ENCODE data around the gene CD164L2. TPM values are rescaled to one million over a fixed set of nuclear protein-coding genes. Genes with fewer than 3 reads are reported as not detected.
A peak's percentile ranks its signal among the peaks of the same experiment; 100 is the strongest.

The CD164L2 gene
- total and polyA plus RNA-seq, 12 donors = 0.11 to 2.6 (median 0.17) TPM; not detected in 6

DNA sequence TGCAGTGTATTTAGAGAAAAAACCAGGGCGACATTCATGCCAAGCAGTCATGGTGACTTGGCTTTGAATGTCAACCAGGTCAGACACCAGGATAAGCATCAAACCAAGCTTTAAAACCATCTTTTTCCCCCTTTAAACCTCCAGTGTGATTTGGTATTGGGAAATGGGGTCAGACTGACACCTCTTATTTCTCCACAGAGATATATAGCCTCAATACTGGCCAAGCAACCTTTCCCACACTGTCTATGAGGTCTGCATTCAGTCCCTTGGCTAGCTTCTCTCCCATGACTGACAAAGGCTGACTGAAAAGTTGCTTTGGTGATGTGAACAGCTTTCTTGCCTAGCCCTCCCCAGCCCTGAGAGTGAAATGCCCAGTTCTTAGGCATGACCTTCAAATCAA lies 31.0 kb upstream of the CD164L2 start:
- H3K9me3 ChIP-seq (replicated peaks in 1 of 3) = no peaks in the 10 kb centered on the region
- 64 to 95% (median 91%) methylated on average over 1 of the region's 1 CpG for WGBS, 4 donors
- H3K27me3 ChIP-seq = no peaks in the 10 kb centered on the region
- H3K36me3 ChIP-seq (replicated peaks in 1 of 2) = peaks cover 0 to 86% of the 10 kb centered on the region in 2 donors
- DNase-seq = no peak
- TF ChIP-seq, protein P1, sequence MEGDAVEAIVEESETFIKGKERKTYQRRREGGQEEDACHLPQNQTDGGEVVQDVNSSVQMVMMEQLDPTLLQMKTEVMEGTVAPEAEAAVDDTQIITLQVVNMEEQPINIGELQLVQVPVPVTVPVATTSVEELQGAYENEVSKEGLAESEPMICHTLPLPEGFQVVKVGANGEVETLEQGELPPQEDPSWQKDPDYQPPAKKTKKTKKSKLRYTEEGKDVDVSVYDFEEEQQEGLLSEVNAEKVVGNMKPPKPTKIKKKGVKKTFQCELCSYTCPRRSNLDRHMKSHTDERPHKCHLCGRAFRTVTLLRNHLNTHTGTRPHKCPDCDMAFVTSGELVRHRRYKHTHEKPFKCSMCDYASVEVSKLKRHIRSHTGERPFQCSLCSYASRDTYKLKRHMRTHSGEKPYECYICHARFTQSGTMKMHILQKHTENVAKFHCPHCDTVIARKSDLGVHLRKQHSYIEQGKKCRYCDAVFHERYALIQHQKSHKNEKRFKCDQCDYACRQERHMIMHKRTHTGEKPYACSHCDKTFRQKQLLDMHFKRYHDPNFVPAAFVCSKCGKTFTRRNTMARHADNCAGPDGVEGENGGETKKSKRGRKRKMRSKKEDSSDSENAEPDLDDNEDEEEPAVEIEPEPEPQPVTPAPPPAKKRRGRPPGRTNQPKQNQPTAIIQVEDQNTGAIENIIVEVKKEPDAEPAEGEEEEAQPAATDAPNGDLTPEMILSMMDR (IDR thresholded peaks at IDR 0.05) = no peak
- TF ChIP-seq POLR2A (IDR thresholded peaks at IDR 0.05) = no peak
- H3K4me3 ChIP-seq = no peak overlapping the region
- H3K27ac ChIP-seq = peak overlapping the region in 4 of 5 donors; percentile 50 to 76 (median 61)
- peaks cover 27 to 46% of the 10 kb centered on the region in 2 donors for H3K4me1 ChIP-seq (replicated peaks in 1 of 2)
- intact Hi-C loops (cut with DNase I) = no loop called here

DNA sequence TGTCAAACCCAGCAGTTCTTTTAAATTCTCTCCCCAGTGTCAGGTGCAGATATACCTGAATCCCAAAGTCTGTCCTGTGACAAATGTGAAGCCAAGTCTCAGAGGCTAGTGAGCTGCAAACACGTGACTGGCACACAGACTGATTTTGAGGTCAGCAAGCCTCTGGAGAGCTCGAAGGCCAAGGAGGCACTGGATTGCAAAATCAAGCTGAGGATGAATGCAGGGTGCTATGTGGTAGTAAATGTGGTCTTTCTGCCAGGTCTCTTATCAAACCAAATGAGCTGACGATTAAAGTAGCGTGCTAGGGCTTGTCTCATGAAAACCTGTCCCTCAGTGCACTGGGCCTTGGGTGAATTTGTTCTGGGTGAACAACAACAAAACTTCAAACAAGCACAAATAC lies 29.9 kb upstream of the CD164L2 start:
- Histone ChIP-seq H3K27ac (peak overlapping the region; percentile 9 to 76 (median 53)), H3K4me1 (replicated peaks in 1 of 2) (peaks cover 17 to 35% of the 10 kb centered on the region in 2 donors), H3K27me3 (no peaks in the 10 kb centered on the region), H3K36me3 (replicated peaks in 1 of 2) (peaks cover 0 to 92% of the 10 kb centered on the region in 2 donors), H3K4me3 (no peak overlapping the region), H3K9me3 (replicated peaks in 1 of 3) (no peaks in the 10 kb centered on the region)
- whole genome bisulfite sequencing, 4 donors = 33 to 56% (median 39%) methylated on average over 2 to 4 of the region's 4 CpGs
- intact Hi-C loops (cut with DNase I) = no loop called here
- TF ChIP-seq, protein P1 (IDR thresholded peaks at IDR 0.05) = no peak
- no peak for TF ChIP-seq POLR2A (IDR thresholded peaks at IDR 0.05)
- DNase-seq = peak in 6 of 7 donors; percentile 74 to 90 (median 85)

- Histone ChIP-seq H3K27ac (peak overlapping the region in 4 of 5 donors; percentile 40 to 76 (median 48)), H3K36me3 (replicated peaks in 1 of 2) (peaks cover 0 to 92% of the 10 kb centered on the region in 2 donors), H3K9me3 (replicated peaks in 1 of 3) (no peaks in the 10 kb centered on the region), H3K27me3 (no peaks in the 10 kb centered on the region), H3K4me3 (no peak overlapping the region), H3K4me1 (replicated peaks in 1 of 2) (peaks cover 14 to 30% of the 10 kb centered on the region in 2 donors)
- TF ChIP-seq POLR2A (IDR thresholded peaks at IDR 0.05) = no peak
- no peak for DNase-seq
- WGBS, 4 donors = 85 to 93% (median 87%) methylated on average over 4 of the region's 4 CpGs
- intact Hi-C loops (cut with DNase I) = no loop called here
These were observed 29.4 kb upstream of the CD164L2 start for GRCh38 chr1:27412502-27412901.

DNA sequence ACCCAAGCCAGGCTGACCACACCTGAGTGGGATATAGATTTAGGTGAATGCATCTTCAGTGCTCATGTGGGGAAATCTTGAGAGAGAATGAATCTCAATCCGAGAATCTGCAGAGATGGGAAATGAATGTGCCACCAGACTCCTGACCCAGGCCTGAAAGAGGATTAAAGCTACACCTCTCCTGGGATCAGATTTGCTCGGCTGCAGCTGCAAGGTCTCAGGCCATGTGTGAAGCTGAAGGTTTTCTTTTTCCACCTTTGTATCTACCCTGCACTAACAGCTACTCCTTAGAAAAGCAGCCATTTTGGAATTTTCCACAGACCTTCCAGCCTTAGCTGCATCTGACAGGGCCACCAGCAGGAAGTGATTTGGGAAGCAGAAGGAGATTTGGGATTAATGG lies 27.6 kb upstream of the CD164L2 start:
- no peak for DNase-seq
- Histone ChIP-seq H3K9me3 (replicated peaks in 1 of 3) (no peaks in the 10 kb centered on the region), H3K36me3 (replicated peaks in 1 of 2) (peaks cover 0 to 84% of the 10 kb centered on the region in 2 donors), H3K4me1 (replicated peaks in 1 of 2) (peaks cover 25 to 31% of the 10 kb centered on the region in 2 donors), H3K4me3 (no peak overlapping the region), H3K27ac (no peak overlapping the region), H3K27me3 (no peaks in the 10 kb centered on the region)
- WGBS, 4 donors = 82 to 89% (median 84%) methylated on average over 2 of the region's 2 CpGs
- intact Hi-C loops (cut with DNase I) = no loop called here
- no peak for TF ChIP-seq POLR2A (IDR thresholded peaks at IDR 0.05)
- TF ChIP-seq, protein P1 (IDR thresholded peaks at IDR 0.05) = no peak

DNA sequence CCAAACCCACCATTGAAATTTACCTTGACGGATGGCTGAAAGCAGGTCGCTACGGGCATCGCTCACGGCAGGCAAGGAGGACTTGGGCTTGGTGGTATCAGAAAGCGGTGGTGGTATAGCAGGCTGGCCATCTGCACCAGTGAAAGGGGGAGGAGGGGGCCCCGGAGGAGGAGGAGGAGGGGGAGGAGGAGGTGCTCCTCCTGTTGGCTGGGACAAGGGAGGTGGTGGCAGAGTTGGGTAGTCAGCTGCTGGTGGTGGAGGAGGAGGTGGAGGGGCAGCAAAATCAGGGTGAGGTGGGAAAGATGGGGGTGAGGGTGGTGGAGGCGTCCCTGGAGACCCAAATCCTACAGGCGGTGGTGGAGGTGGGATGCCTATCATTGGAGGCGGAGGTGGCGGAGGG lies 26.5 kb upstream of the CD164L2 start:
- peaks cover 25 to 42% of the 10 kb centered on the region in 2 donors for H3K4me1 ChIP-seq (replicated peaks in 1 of 2)
- H3K36me3 ChIP-seq (replicated peaks in 1 of 2) = peaks cover 0 to 74% of the 10 kb centered on the region in 2 donors
- TF ChIP-seq, protein P1 (IDR thresholded peaks at IDR 0.05) = no peak
- no peak for TF ChIP-seq POLR2A (IDR thresholded peaks at IDR 0.05)
- no peak for DNase-seq
- H3K27me3 ChIP-seq = no peaks in the 10 kb centered on the region
- H3K9me3 ChIP-seq (replicated peaks in 1 of 3) = no peaks in the 10 kb centered on the region
- no peak overlapping the region for H3K4me3 ChIP-seq
- 92 to 95% (median 93%) methylated on average over 11 of the region's 11 CpGs for WGBS, 4 donors
- intact Hi-C loops (cut with DNase I) = loop anchor here in 1 of 2 donors (10.0 kb wide), 1 partner anchor 145 kb away; no protein-coding TSS in a partner anchor
- H3K27ac ChIP-seq = no peak overlapping the region

Measured in adrenal gland (tissue), 12 donors.